Caco-2 (cell line): ENCODE results near the gene RELB. TPM values are rescaled to one million over a fixed set of nuclear protein-coding genes. Genes with fewer than 3 reads are reported as not detected.

ENCODE experiments used
- BruUV-seq: library from RNA; stranded (reverse); fragments of 400-500 nt; replicated peaks from 2 replicates; lab custom pipeline; 2021; lab: Mats Ljungman, UMichigan
- CTCF ChIA-PET: fragments of 300-600 bp; sonication (Branson Sonifier 250); formaldehyde crosslinking; loops from one replicate; lab custom pipeline; 2022; ENCODE audit warnings: antibody characterized with exemption; lab: Charles Lee
- POLR2A ChIA-PET: fragments of 300-600 bp; sonication (Branson Sonifier 250); formaldehyde crosslinking; loops from one replicate; lab custom pipeline; 2022; ENCODE audit warnings: antibody characterized with exemption; lab: Charles Lee
- DNase-seq, 2 experiments: peaks; one replicate each; pipeline versions ENCODE4 v3.0.0 to v3.0.0-alpha.2; 2020 to 2022
- H3K27me3 ChIP-seq: replicated peaks from 2 replicates; pipeline ENCODE4 v1.6.0; 2011; ENCODE audit warnings: low read length; ENCODE audit not compliant: control insufficient read depth, insufficient read depth
- H3K36me3 ChIP-seq: 2 replicates; pipeline ENCODE4 v1.5.1; 2011; ENCODE audit warnings: low read length; ENCODE audit not compliant: control insufficient read depth, insufficient read depth
- H3K4me1 ChIP-seq: fragments of 250-450 bp; sonication (Bioruptor Pico); 2 replicates; pipeline ENCODE4 v1.5.1; 2020; ENCODE audit warnings: mild to moderate bottlenecking
- H3K4me3 ChIP-seq: 2 replicates; pipeline ENCODE4 v1.5.1; 2011; ENCODE audit warnings: low read depth, mild to moderate bottlenecking, control low read depth, low read length
- H3K9me3 ChIP-seq: fragments of 250-450 bp; sonication (Bioruptor Pico); 2 replicates; pipeline ENCODE4 v1.5.1; 2020; ENCODE audit warnings: mild to moderate bottlenecking, moderate library complexity
- H3K27ac Mint-ChIP-seq: one replicate; pipeline ENCODE4 v1.8.0; 2022; ENCODE audit warnings: mixed read lengths; ENCODE audit not compliant: unreplicated experiment
- H3K27me3 Mint-ChIP-seq: one replicate; pipeline ENCODE4 v1.8.0; 2022; ENCODE audit warnings: mixed read lengths; ENCODE audit not compliant: insufficient read depth, unreplicated experiment
- H3K36me3 Mint-ChIP-seq: one replicate; pipeline ENCODE4 v1.8.0; 2022; ENCODE audit warnings: mild to moderate bottlenecking, mixed read lengths; ENCODE audit not compliant: insufficient read depth, unreplicated experiment
- H3K4me1 Mint-ChIP-seq: one replicate; pipeline ENCODE4 v1.8.0; 2022; ENCODE audit warnings: low read depth, mixed read lengths; ENCODE audit not compliant: unreplicated experiment
- H3K4me3 Mint-ChIP-seq: one replicate; pipeline ENCODE4 v1.8.0; 2022; ENCODE audit warnings: mild to moderate bottlenecking, moderate library complexity, mixed read lengths; ENCODE audit not compliant: unreplicated experiment
- H3K9me3 Mint-ChIP-seq: one replicate; pipeline ENCODE4 v1.8.0; 2022; ENCODE audit warnings: mixed read lengths; ENCODE audit not compliant: unreplicated experiment
- intact Hi-C: fragments of 100-400 bp; cut with micrococcal nuclease; formaldehyde crosslinking; loops from one replicate; pipeline ENCODE4 v1.10.0; 2022; ENCODE audit not compliant: unreplicated experiment
- total RNA-seq: library from RNA; stranded (reverse); gene quantifications from 2 replicates; pipeline ENCODE4 v1.2.3, GENCODE V29; 2022
- TF ChIP-seq, protein P1 (sequence below), 2 experiments: fragments of 200-600 bp in 1 of 2; IDR thresholded peaks; 1 replicate in 1 of 2; 2 replicates in 1 of 2; pipeline versions ENCODE4 v1.5.1 to v1.8.0; 2011 to 2022; ENCODE audit warnings: antibody characterized with exemption in 1 of 2, control low read depth in 1 of 2, inconsistent platforms in 1 of 2, low read depth in 1 of 2, low read length in 1 of 2, mild to moderate bottlenecking in 1 of 2, moderate library complexity in 1 of 2; ENCODE audit not compliant: insufficient read depth in 1 of 2, severe bottlenecking in 1 of 2, unreplicated experiment in 1 of 2

RELB gene
- total RNA-seq, 1 experiment from 2014 or later, result 6.3 TPM

- Mint-ChIP-seq H3K4me1 (peaks cover 17% of the 10 kb centered on the region), H3K27ac (no peak overlapping the region), H3K9me3 (no peaks in the 10 kb centered on the region), H3K27me3 (no peaks in the 10 kb centered on the region), H3K4me3 (no peak overlapping the region), H3K36me3 (peaks cover 48% of the 10 kb centered on the region)
- no peak for DNase-seq
- Histone ChIP-seq H3K9me3 (no peaks in the 10 kb centered on the region), H3K4me1 (peaks cover 5% of the 10 kb centered on the region; the same call in 1 of the 2 replicates), H3K27me3 (no peaks in the 10 kb centered on the region), H3K4me3 (no peak overlapping the region), H3K36me3 (no peaks in the 10 kb centered on the region; the same call in none of the 2 replicates)
- ChIA-PET POLR2A (no interaction called here), CTCF (no interaction called here)
- no TSS peak for BruUV-seq
- TF ChIP-seq, protein P1, sequence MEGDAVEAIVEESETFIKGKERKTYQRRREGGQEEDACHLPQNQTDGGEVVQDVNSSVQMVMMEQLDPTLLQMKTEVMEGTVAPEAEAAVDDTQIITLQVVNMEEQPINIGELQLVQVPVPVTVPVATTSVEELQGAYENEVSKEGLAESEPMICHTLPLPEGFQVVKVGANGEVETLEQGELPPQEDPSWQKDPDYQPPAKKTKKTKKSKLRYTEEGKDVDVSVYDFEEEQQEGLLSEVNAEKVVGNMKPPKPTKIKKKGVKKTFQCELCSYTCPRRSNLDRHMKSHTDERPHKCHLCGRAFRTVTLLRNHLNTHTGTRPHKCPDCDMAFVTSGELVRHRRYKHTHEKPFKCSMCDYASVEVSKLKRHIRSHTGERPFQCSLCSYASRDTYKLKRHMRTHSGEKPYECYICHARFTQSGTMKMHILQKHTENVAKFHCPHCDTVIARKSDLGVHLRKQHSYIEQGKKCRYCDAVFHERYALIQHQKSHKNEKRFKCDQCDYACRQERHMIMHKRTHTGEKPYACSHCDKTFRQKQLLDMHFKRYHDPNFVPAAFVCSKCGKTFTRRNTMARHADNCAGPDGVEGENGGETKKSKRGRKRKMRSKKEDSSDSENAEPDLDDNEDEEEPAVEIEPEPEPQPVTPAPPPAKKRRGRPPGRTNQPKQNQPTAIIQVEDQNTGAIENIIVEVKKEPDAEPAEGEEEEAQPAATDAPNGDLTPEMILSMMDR (IDR thresholded peaks at IDR 0.05; ENCODE audit: insufficient read depth in 1 of 2, low read depth in 1 of 2, low read length in 1 of 2, severe bottlenecking in 1 of 2, unreplicated experiment in 1 of 2), result no peak
- intact Hi-C loops, result no loop called here
These were observed 85.2 kb downstream of the RELB start for GRCh38 chr19:45086480-45086879.

DNA sequence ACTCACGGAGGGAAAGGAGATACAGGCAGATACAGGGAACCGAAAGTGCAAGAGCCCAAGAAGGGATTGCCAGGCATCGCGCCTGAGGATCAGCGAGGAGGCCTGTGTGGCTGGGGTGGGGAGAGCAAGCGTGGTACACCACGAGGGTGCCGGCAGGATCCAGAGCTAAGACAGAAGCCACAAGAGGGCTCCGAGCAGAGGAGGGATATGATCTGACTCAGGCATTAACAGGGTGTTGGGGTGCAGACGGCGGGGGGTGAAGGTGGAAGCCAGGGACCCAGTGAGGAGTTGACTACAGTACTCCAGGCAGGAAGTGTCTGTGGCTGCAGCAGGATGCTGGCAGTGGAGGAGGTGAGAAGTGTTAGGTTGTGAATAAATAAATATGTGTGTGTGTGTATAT is 86.3 kb downstream of the RELB start:
- Histone ChIP-seq H3K4me3 (no peak overlapping the region), H3K27me3 (no peaks in the 10 kb centered on the region), H3K9me3 (no peaks in the 10 kb centered on the region), H3K36me3 (no peaks in the 10 kb centered on the region; the same call in none of the 2 replicates), H3K4me1 (peaks cover 5% of the 10 kb centered on the region; the same call in 1 of the 2 replicates)
- TF ChIP-seq, protein P1 (IDR thresholded peaks at IDR 0.05; ENCODE audit: insufficient read depth in 1 of 2, low read depth in 1 of 2, low read length in 1 of 2, severe bottlenecking in 1 of 2, unreplicated experiment in 1 of 2), result no peak
- CTCF ChIA-PET, result no interaction called here
- no peak overlapping the region for H3K4me3 Mint-ChIP-seq
- H3K27ac Mint-ChIP-seq, result peak overlapping the region; percentile 5
- POLR2A ChIA-PET, result no interaction called here
- DNase-seq, result no peak
- H3K4me1 Mint-ChIP-seq, result peaks cover 7% of the 10 kb centered on the region
- no peaks in the 10 kb centered on the region for H3K27me3 Mint-ChIP-seq
- no TSS peak for BruUV-seq
- peaks cover 48% of the 10 kb centered on the region for H3K36me3 Mint-ChIP-seq
- intact Hi-C loops, result no loop called here
- no peaks in the 10 kb centered on the region for H3K9me3 Mint-ChIP-seq

Other genes starting within 250 kb of the RELB start
- 42.3 and 43.6 TPM in 2 replicates for gene CBLC, start 223.6 kb upstream of the RELB start, total RNA-seq
- 230 and 244 TPM in 2 replicates for gene BCAM, start 192.4 kb upstream of the RELB start, total RNA-seq
- gene NECTIN2, start 155.2 kb upstream of the RELB start, total RNA-seq, result 257 and 258 TPM in 2 replicates
- gene TOMM40, start 110.2 kb upstream of the RELB start, total RNA-seq, result 205 and 227 TPM in 2 replicates
- 1,346 and 1,404 TPM in 2 replicates for gene APOE, start 95.7 kb upstream of the RELB start, total RNA-seq
- gene APOC1, start 86.9 kb upstream of the RELB start, total RNA-seq, result 246 and 250 TPM in 2 replicates
- not detected in 2 replicates for gene APOC4, start 59.2 kb upstream of the RELB start, total RNA-seq
- not detected in 2 replicates for gene APOC2, start 55.4 kb upstream of the RELB start, total RNA-seq
- gene CLPTM1, start 46.1 kb upstream of the RELB start, total RNA-seq, result 144 and 159 TPM in 2 replicates
- 104 and 111 TPM in 2 replicates for gene CLASRP, start 37.6 kb downstream of the RELB start, total RNA-seq
- gene ZNF296, start 75.0 kb downstream of the RELB start, total RNA-seq, result 8.4 and 9.4 TPM in 2 replicates
- 45.8 and 49.3 TPM in 2 replicates for gene GEMIN7, start 77.8 kb downstream of the RELB start, total RNA-seq
- 42.1 and 47.7 TPM in 2 replicates for gene PPP1R37, start 91.7 kb downstream of the RELB start, total RNA-seq
- gene NKPD1, start 159.5 kb downstream of the RELB start, total RNA-seq, result 2.4 and 2.9 TPM in 2 replicates
- 50.5 and 53.2 TPM in 2 replicates for gene TRAPPC6A, start 176.8 kb downstream of the RELB start, total RNA-seq
- gene BLOC1S3, start 177.3 kb downstream of the RELB start, total RNA-seq, result 20.1 and 20.4 TPM in 2 replicates
- gene EXOC3L2, start 243.9 kb downstream of the RELB start, total RNA-seq, result not detected in 2 replicates
- gene MARK4, start 249.8 kb downstream of the RELB start, total RNA-seq, result 30.3 and 33.4 TPM in 2 replicates